Measurements from ENCODE around the gene SI. TPM values are rescaled to one million over a fixed set of nuclear protein-coding genes. Genes with fewer than 3 reads are reported as not detected.
"Not testable (repeated sequence)": the region's sequence is repeated elsewhere in the genome, so short reads cannot be mapped to it uniquely, and the experiment has no call there.

SI gene
- total RNA-seq: not detected

GRCh38 chr3:165078293-165078692, at the start of gene SI:
Gene SI, minus strand, starts transcription at chr3:165078496. Its CDS starts 2,484 bp downstream, at chr3:165076012.
- DNase-seq: no peak

- DNase-seq: no peak
Measured at GRCh38 chr3:165125836-165126235, 47.5 kb upstream of the SI start.

GRCh38 chr3:165111401-165111800, 33.1 kb upstream of the SI start:
- no peak for DNase-seq

GRCh38 chr3:165103616-165104015, 25.3 kb upstream of the SI start:
- DNase-seq: no peak

GRCh38 chr3:165082650-165083049, 4.4 kb upstream of the SI start:
- no peak for DNase-seq

- no peak for DNase-seq
Measured at GRCh38 chr3:165081183-165081582, 2.9 kb upstream of the SI start.

GRCh38 chr3:165075695-165076094, 2.6 kb downstream of the SI start:
- no peak for DNase-seq

- DNase-seq: no peak
Measured at GRCh38 chr3:165070682-165071081, 7.6 kb downstream of the SI start.

GRCh38 chr3:165056510-165056909, 21.8 kb downstream of the SI start:
- no peak for DNase-seq

- no peak for DNase-seq
Measured at GRCh38 chr3:165040186-165040585, 38.1 kb downstream of the SI start.

- no peak for DNase-seq
Measured at GRCh38 chr3:165011557-165011956, 66.7 kb downstream of the SI start.

GRCh38 chr3:164984947-164985346, 93.3 kb downstream of the SI start:
- no peak for DNase-seq

GRCh38 chr3:164962610-164963009, 115.7 kb downstream of the SI start:
- DNase-seq: no peak

- no peak for DNase-seq
Measured at GRCh38 chr3:164952966-164953365, 125.3 kb downstream of the SI start.

- DNase-seq: not testable (repeated sequence)
Measured at GRCh38 chr3:164951403-164951802, 126.9 kb downstream of the SI start.

GRCh38 chr3:164940745-164941144, 137.6 kb downstream of the SI start:
- DNase-seq: no peak

GRCh38 chr3:164929642-164930041, 148.7 kb downstream of the SI start:
- no peak for DNase-seq

Small RNA genes within 50 kb of the gene (small RNA-seq; reads per million reads assigned to genes)
- gene RF00019: not detected

Other genes with a start within 250 kb of the SI start
- 6.6 TPM for gene SLITRK3, start 117.9 kb upstream of the SI start, total RNA-seq